ENCODE measurements around the gene UGT1A5.

- TF ChIP-seq CTCF (IDR thresholded peaks at IDR 0.05) = no peak
- TF ChIP-seq POLR2A (IDR thresholded peaks at IDR 0.05) = no peak
These were observed 28.2 kb downstream of the UGT1A5 start for GRCh38 chr2:233740870-233741269.
